ENCODE data around the gene GOLM1.
"Not testable (repeated sequence)": the region's sequence is repeated elsewhere in the genome, so short reads cannot be mapped to it uniquely, and the experiment has no call there.

GOLM1 gene

GRCh38 chr9:86098824-86099700 lies at the start of gene GOLM1:
GOLM1 (minus strand) TSS chr9:86099558; CDS start chr9:86079320, 20,238 bp downstream.
- Histone ChIP-seq H3K4me1 (no peaks in the 10 kb centered on the region), H3K9ac (no peak within 1 kb of the TSS), H3K9me3 (ENCODE audit: control insufficient read depth, low read length) (no peaks in the 10 kb centered on the region), H3K4me2 (ENCODE audit: low read length) (peak within 1 kb of the TSS; percentile 94), H3K36me3 (ENCODE audit: control insufficient read depth, insufficient read depth, low read length) (no peaks in the 10 kb centered on the region), H3K79me2 (peaks cover 2% of the 10 kb centered on the region), H3K27ac (peak within 1 kb of the TSS; percentile 60), H2AFZ (peak within 1 kb of the TSS; percentile 90), H3K27me3 (ENCODE audit: control insufficient read depth, insufficient read depth, low read length) (no peaks in the 10 kb centered on the region), H3K4me3 (ENCODE audit: low read depth, low read length) (peak within 1 kb of the TSS; percentile 53)
- TF ChIP-seq CTCF (IDR thresholded peaks at IDR 0.05), result no peak

- not testable (repeated sequence) for H3K4me3 ChIP-seq (ENCODE audit: low read depth, low read length); H3K4me2 ChIP-seq (ENCODE audit: low read length); H3K9me3 ChIP-seq (ENCODE audit: control insufficient read depth, low read length); H3K27me3 ChIP-seq (ENCODE audit: control insufficient read depth, insufficient read depth, low read length); H3K27ac ChIP-seq; H3K79me2 ChIP-seq; H3K9ac ChIP-seq; H2AFZ ChIP-seq; H3K36me3 ChIP-seq (ENCODE audit: control insufficient read depth, insufficient read depth, low read length); H3K4me1 ChIP-seq
These were observed 47.3 kb upstream of the GOLM1 start for GRCh38 chr9:86146671-86147070.

GRCh38 chr9:86145960-86146359 lies 46.6 kb upstream of the GOLM1 start:
- H3K36me3 ChIP-seq (ENCODE audit: control insufficient read depth, insufficient read depth, low read length); H3K4me1 ChIP-seq; H3K4me3 ChIP-seq (ENCODE audit: low read depth, low read length); H2AFZ ChIP-seq; H3K27me3 ChIP-seq (ENCODE audit: control insufficient read depth, insufficient read depth, low read length); H3K27ac ChIP-seq; H3K9ac ChIP-seq; H3K79me2 ChIP-seq; H3K9me3 ChIP-seq (ENCODE audit: control insufficient read depth, low read length); H3K4me2 ChIP-seq (ENCODE audit: low read length): not testable (repeated sequence)

GRCh38 chr9:86142973-86143372 lies 43.6 kb upstream of the GOLM1 start:
- H3K79me2 ChIP-seq, result no peaks in the 10 kb centered on the region
- H3K4me1 ChIP-seq, result no peaks in the 10 kb centered on the region

GRCh38 chr9:86141843-86142242 lies 42.5 kb upstream of the GOLM1 start:
- Histone ChIP-seq H3K9me3 (ENCODE audit: control insufficient read depth, low read length) (no peaks in the 10 kb centered on the region), H3K79me2 (no peaks in the 10 kb centered on the region), H3K36me3 (ENCODE audit: control insufficient read depth, insufficient read depth, low read length) (no peaks in the 10 kb centered on the region), H3K27me3 (ENCODE audit: control insufficient read depth, insufficient read depth, low read length) (no peaks in the 10 kb centered on the region), H3K27ac (no peak overlapping the region), H3K4me1 (no peaks in the 10 kb centered on the region), H3K4me2 (ENCODE audit: low read length) (no peak overlapping the region), H3K9ac (no peak overlapping the region), H2AFZ (no peak overlapping the region), H3K4me3 (ENCODE audit: low read depth, low read length) (no peak overlapping the region)
- TF ChIP-seq CTCF (IDR thresholded peaks at IDR 0.05), result no peak

More at GRCh38 chr9:86142973-86143372, 43.6 kb upstream of the GOLM1 start:
- Histone ChIP-seq H3K4me3 (ENCODE audit: low read depth, low read length) (no peak overlapping the region), H3K9ac (no peak overlapping the region), H3K36me3 (ENCODE audit: control insufficient read depth, insufficient read depth, low read length) (no peaks in the 10 kb centered on the region), H3K27ac (no peak overlapping the region), H2AFZ (no peak overlapping the region), H3K27me3 (ENCODE audit: control insufficient read depth, insufficient read depth, low read length) (no peaks in the 10 kb centered on the region), H3K4me2 (ENCODE audit: low read length) (no peak overlapping the region), H3K9me3 (ENCODE audit: control insufficient read depth, low read length) (no peaks in the 10 kb centered on the region)
- no peak for TF ChIP-seq CTCF (IDR thresholded peaks at IDR 0.05)
